NT2/D1 (cell line): ENCODE measurements around the gene HES6.

Experiments
- DNase-seq: peaks from one replicate; pipeline ENCODE4 v3.0.0-alpha.2; 2011; ENCODE audit warnings: low read depth, low spot score
- H3K27me3 ChIP-seq: 2 replicates; pipeline ENCODE4 v1.6.0; 2011; ENCODE audit warnings: mild to moderate bottlenecking; ENCODE audit not compliant: insufficient read length, insufficient read depth
- H3K36me3 ChIP-seq: 2 replicates; pipeline ENCODE4 v1.6.1; 2011; ENCODE audit warnings: mild to moderate bottlenecking, low read length, mixed read lengths; ENCODE audit not compliant: insufficient read depth, insufficient read length
- H3K4me1 ChIP-seq: 2 replicates; pipeline ENCODE4 v1.5.1; 2011; ENCODE audit not compliant: insufficient read depth, insufficient read length
- H3K4me3 ChIP-seq: 2 replicates; pipeline ENCODE4 v1.5.1; 2011; ENCODE audit warnings: low read depth; ENCODE audit not compliant: insufficient read length
- H3K9ac ChIP-seq: 2 replicates; pipeline ENCODE4 v1.6.0; 2011; ENCODE audit warnings: low read depth; ENCODE audit not compliant: insufficient read length
- H3K9me3 ChIP-seq: 2 replicates; pipeline ENCODE4 v1.5.1; 2011; ENCODE audit warnings: mild to moderate bottlenecking, low read length; ENCODE audit not compliant: insufficient read depth
- SUZ12 ChIP-seq: IDR thresholded peaks from 2 replicates; pipeline ENCODE4 v1.6.1; 2011; ENCODE audit not compliant: insufficient read length, insufficient read depth; ENCODE audit errors: extremely low read depth
- YY1 ChIP-seq: IDR thresholded peaks from 2 replicates; pipeline ENCODE4 v1.6.1; 2011; ENCODE audit not compliant: insufficient read length, insufficient read depth
- ZNF274 ChIP-seq: IDR thresholded peaks from 2 replicates; pipeline ENCODE4 v1.6.1; 2011; ENCODE audit warnings: mild to moderate bottlenecking, low read depth, low read length

The HES6 gene

GRCh38 chr2:238226698-238227586 is 12.9 kb downstream of the HES6 start:
- peaks cover 21% of the 10 kb centered on the region for H3K27me3 ChIP-seq
- no peak for TF ChIP-seq SUZ12
- H3K4me1 ChIP-seq: peaks cover 2% of the 10 kb centered on the region
- DNase-seq: no peak
- no peak overlapping the region for H3K9ac ChIP-seq
- peaks cover 10% of the 10 kb centered on the region for H3K36me3 ChIP-seq
- H3K4me3 ChIP-seq: no peak overlapping the region
- H3K9me3 ChIP-seq: no peaks in the 10 kb centered on the region

DNA sequence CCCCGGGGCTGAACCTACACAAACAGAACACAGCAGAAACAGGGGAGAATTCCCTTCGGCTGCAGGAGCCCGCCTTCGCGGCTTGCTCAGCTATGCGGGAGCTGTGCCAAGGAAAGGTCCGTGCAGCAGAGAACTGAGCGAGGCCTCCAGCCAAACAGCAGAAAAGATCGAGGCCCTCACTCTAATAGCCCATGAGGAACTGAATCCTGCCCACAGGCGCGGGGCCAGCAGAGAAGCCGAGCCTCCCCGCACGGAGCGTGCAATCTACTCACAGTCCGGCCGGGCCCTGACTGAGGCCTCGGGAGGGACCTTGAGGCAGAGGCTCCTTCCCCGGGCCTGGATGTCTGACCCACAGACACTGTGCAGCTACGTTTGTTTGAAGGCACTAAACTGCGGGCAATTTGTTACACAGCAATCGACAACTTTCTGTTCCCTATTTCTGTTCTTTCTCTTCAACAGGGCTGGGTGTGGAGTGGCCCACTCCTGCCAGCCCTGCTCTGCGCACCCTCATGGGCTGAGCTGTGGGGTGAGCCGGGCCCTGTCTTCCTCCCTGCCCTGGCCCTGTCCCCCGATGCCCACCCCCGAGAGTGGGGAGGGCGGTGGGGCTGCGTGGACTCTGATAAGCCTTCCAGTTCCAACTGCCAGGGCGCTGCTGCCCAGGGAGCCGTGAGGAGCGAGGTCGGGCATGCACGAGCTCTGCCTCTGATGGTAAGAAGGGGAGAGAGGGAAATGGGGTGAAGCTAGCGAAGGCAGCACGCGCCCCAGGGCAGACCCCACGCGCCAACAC is 13.7 kb downstream of the HES6 start:
- DNase-seq: no peak

GRCh38 chr2:238225121-238225520 is 14.7 kb downstream of the HES6 start:
- Histone ChIP-seq H3K27me3 (peaks cover 7% of the 10 kb centered on the region), H3K9ac (no peak overlapping the region)
- TF ChIP-seq ZNF274 (no peak), SUZ12 (no peak), YY1 (no peak)

More for the DNA sequence above, 13.7 kb downstream of the HES6 start:
- Histone ChIP-seq H3K9me3 (no peaks in the 10 kb centered on the region), H3K4me1 (peaks cover 2% of the 10 kb centered on the region), H3K9ac (no peak overlapping the region), H3K36me3 (peaks cover 10% of the 10 kb centered on the region), H3K4me3 (no peak overlapping the region), H3K27me3 (peaks cover 17% of the 10 kb centered on the region)
- TF ChIP-seq YY1 (no peak), SUZ12 (no peak), ZNF274 (no peak)

GRCh38 chr2:238224356-238225035 is 15.3 kb downstream of the HES6 start:
- no peak overlapping the region for H3K4me3 ChIP-seq
- DNase-seq: no peak
- H3K36me3 ChIP-seq: peaks cover 10% of the 10 kb centered on the region
- H3K27me3 ChIP-seq: peaks cover 2% of the 10 kb centered on the region
- peaks cover 2% of the 10 kb centered on the region for H3K4me1 ChIP-seq
- peaks cover 8% of the 10 kb centered on the region; the same call in 1 of the 2 replicates for H3K9me3 ChIP-seq
- no peak overlapping the region for H3K9ac ChIP-seq
- no peak for TF ChIP-seq YY1
- no peak for TF ChIP-seq ZNF274

More at GRCh38 chr2:238225121-238225520, 14.7 kb downstream of the HES6 start:
- no peak overlapping the region for H3K4me3 ChIP-seq
- H3K36me3 ChIP-seq: peaks cover 10% of the 10 kb centered on the region
- H3K4me1 ChIP-seq: peaks cover 2% of the 10 kb centered on the region
- no peak for DNase-seq
- peaks cover 8% of the 10 kb centered on the region; the same call in 1 of the 2 replicates for H3K9me3 ChIP-seq

DNA sequence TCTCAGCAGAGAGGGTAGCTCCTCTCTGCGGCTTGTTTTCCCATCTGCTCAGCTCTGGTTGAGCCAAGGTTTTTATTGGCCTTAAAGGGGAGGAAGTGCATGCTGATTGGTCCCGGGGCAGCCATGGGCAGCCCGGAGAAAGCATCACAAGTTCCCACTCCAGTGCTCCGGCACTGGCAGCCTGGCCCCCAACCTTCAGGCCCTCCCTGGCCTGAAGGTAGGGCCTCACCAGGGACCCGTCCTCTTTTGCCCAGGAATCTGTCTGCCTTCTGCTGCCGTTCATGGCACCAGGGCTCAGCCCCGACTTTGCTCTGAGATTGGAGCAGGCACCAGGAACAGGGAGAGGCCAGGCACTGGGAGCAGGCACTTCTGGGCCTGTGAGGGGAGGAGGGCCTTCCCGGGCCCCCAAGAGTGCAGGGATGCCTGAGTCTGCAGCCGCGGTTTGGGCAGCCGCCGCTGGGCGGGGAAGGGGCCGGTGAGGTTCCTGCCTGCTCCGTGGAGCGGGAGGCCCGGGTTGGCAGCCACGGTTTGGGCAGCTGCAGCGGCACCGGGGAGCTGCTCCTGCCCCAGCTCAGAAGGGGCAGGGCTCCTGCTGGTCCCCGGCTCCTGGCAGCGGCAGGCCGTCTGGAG is 18.8 kb downstream of the HES6 start:
- H3K36me3 ChIP-seq: peaks cover 2% of the 10 kb centered on the region
- H3K9ac ChIP-seq: no peak overlapping the region
- no peak for DNase-seq
- H3K4me3 ChIP-seq: no peak overlapping the region
- H3K9me3 ChIP-seq: peaks cover 8% of the 10 kb centered on the region; the same call in 1 of the 2 replicates
- no peaks in the 10 kb centered on the region for H3K27me3 ChIP-seq
- peaks cover 6% of the 10 kb centered on the region for H3K4me1 ChIP-seq
- TF ChIP-seq SUZ12 (no peak), YY1 (no peak), ZNF274 (no peak)

GRCh38 chr2:238220274-238220891 is 19.5 kb downstream of the HES6 start:
- Histone ChIP-seq H3K27me3 (no peaks in the 10 kb centered on the region), H3K4me1 (peaks cover 6% of the 10 kb centered on the region), H3K36me3 (no peaks in the 10 kb centered on the region), H3K9ac (no peak overlapping the region), H3K4me3 (no peak overlapping the region), H3K9me3 (peaks cover 8% of the 10 kb centered on the region; the same call in 1 of the 2 replicates)
- DNase-seq: no peak
- TF ChIP-seq SUZ12: no peak
- TF ChIP-seq ZNF274: no peak
- no peak for TF ChIP-seq YY1
